ENCODE data around the gene FAAP100.

FAAP100 gene

GRCh38 chr17:81511804-81512561 is 40.2 kb downstream of the FAAP100 start:
- DNase-seq (ENCODE audit: low spot score), result no peak

GRCh38 chr17:81511554-81511803 is 40.7 kb downstream of the FAAP100 start:
- no peak for DNase-seq (ENCODE audit: low spot score)

- no peak for DNase-seq (ENCODE audit: low spot score)
Observed at GRCh38 chr17:81510785-81511553, 41.2 kb downstream of the FAAP100 start.

GRCh38 chr17:81509972-81510784 is 42.0 kb downstream of the FAAP100 start:
- no peak for DNase-seq (ENCODE audit: low spot score)

GRCh38 chr17:81509207-81509971 is 42.8 kb downstream of the FAAP100 start:
- DNase-seq (ENCODE audit: low spot score), result no peak

GRCh38 chr17:81508639-81509206 is 43.4 kb downstream of the FAAP100 start:
- DNase-seq (ENCODE audit: low spot score), result no peak

- DNase-seq (ENCODE audit: low spot score), result no peak
Observed at GRCh38 chr17:81503619-81504018, 48.5 kb downstream of the FAAP100 start.

- no peak for DNase-seq (ENCODE audit: low spot score)
Observed at GRCh38 chr17:81502471-81503017, 49.6 kb downstream of the FAAP100 start.

- DNase-seq (ENCODE audit: low spot score), result no peak
Observed at GRCh38 chr17:81500047-81500446, 52.1 kb downstream of the FAAP100 start.

- no peak for DNase-seq (ENCODE audit: low spot score)
Observed at GRCh38 chr17:81499601-81499970, 52.6 kb downstream of the FAAP100 start.

- DNase-seq (ENCODE audit: low spot score), result no peak
Observed at GRCh38 chr17:81498953-81499600, 53.1 kb downstream of the FAAP100 start.

GRCh38 chr17:81494626-81495377 is 57.4 kb downstream of the FAAP100 start:
- DNase-seq (ENCODE audit: low spot score), result no peak

- DNase-seq (ENCODE audit: low spot score), result no peak
Observed at GRCh38 chr17:81493198-81494038, 58.7 kb downstream of the FAAP100 start.

GRCh38 chr17:81492706-81493105 is 59.4 kb downstream of the FAAP100 start:
- no peak for DNase-seq (ENCODE audit: low spot score)

GRCh38 chr17:81492202-81492601 is 60.0 kb downstream of the FAAP100 start:
- DNase-seq (ENCODE audit: low spot score), result no peak

GRCh38 chr17:81491761-81492160 is 60.4 kb downstream of the FAAP100 start:
- DNase-seq (ENCODE audit: low spot score), result no peak

- DNase-seq (ENCODE audit: low spot score), result no peak
Observed at GRCh38 chr17:81491181-81491581, 61.0 kb downstream of the FAAP100 start.

- no peak for DNase-seq (ENCODE audit: low spot score)
Observed at GRCh38 chr17:81489998-81490992, 61.9 kb downstream of the FAAP100 start.

Measured in COLO829 (cell line).